ENCODE data around the gene AKAP5. TPM values are rescaled to one million over a fixed set of nuclear protein-coding genes. Genes with fewer than 3 reads are reported as not detected.
A peak's percentile ranks its signal among the peaks of the same experiment; 100 is the strongest.

Gene AKAP5
- total and polyA plus RNA-seq, 2 of the 13 experiments (the other 11 are each of a cell fraction or from before 2014, with no cell fraction given): 0.18 to 1.5 TPM

GRCh38 chr14:64504897-64505794, 39.8 kb downstream of the AKAP5 start (continued):
- TF ChIP-seq REST (IDR thresholded peaks at IDR 0.05; ENCODE audit: borderline replicate concordance in 1 of 2, low read depth in 1 of 2, low read length in 2 of 2): 0 out of 4 replicates have a peak, but pooled peaks of 1 of the 2 experiments have one; percentile 0
- TF ChIP-seq SOX6 (IDR thresholded peaks at IDR 0.05): no peak
- no peak for TF ChIP-seq SOX6 (CRISPR knock-in tag; IDR thresholded peaks at IDR 0.05)
- no peak for TF ChIP-seq ZNF264 (CRISPR knock-in tag; IDR thresholded peaks at IDR 0.05)
- TF ChIP-seq ZSCAN29 (CRISPR knock-in tag; conservative IDR thresholded peaks at IDR 0.05): no peak
- TF ChIP-seq NPAS2 (CRISPR knock-in tag; IDR thresholded peaks at IDR 0.05; ENCODE audit: borderline replicate concordance): no peak
- 0 out of 2 replicates have a peak, but pooled peaks have one; percentile 18 for TF ChIP-seq ZNF275 (CRISPR knock-in tag; IDR thresholded peaks at IDR 0.05; ENCODE audit: borderline replicate concordance)
- no peak for TF ChIP-seq DPF2 (CRISPR knock-in tag; IDR thresholded peaks at IDR 0.05; ENCODE audit: borderline replicate concordance, low read depth)
- no peak for TF ChIP-seq TCF7L2 (IDR thresholded peaks at IDR 0.05; ENCODE audit: low read depth, low read length)
- TF ChIP-seq ZNF839 (CRISPR knock-in tag; IDR thresholded peaks at IDR 0.05; ENCODE audit: borderline replicate concordance): no peak
- 0 out of 2 replicates have a peak, but pooled peaks have one; percentile 7 for TF ChIP-seq HNF1B (CRISPR knock-in tag; IDR thresholded peaks at IDR 0.05)
- TF ChIP-seq MAF1 (CRISPR knock-in tag; IDR thresholded peaks at IDR 0.05; ENCODE audit: borderline replicate concordance): peak; percentile 52; the same call in 1 of the 2 replicates
- TF ChIP-seq NCOA2 (CRISPR knock-in tag; IDR thresholded peaks at IDR 0.05): no peak
- no peak for TF ChIP-seq KAT7 (CRISPR knock-in tag; IDR thresholded peaks at IDR 0.05; ENCODE audit: borderline replicate concordance)
- no peak for TF ChIP-seq MAFF (IDR thresholded peaks at IDR 0.05; ENCODE audit: low read depth, low read length)
- TF ChIP-seq PHF8 (CRISPR knock-in tag; IDR thresholded peaks at IDR 0.05): peak; percentile 67
- TF ChIP-seq KMT2A (CRISPR knock-in tag; IDR thresholded peaks at IDR 0.05): peak; percentile 39; the same call in 1 of the 2 replicates
- TF ChIP-seq ZSCAN31 (CRISPR knock-in tag; IDR thresholded peaks at IDR 0.05; ENCODE audit: low read depth): 0 out of 2 replicates have a peak, but pooled peaks have one; percentile 23
- no peak for TF ChIP-seq PBX3 (CRISPR knock-in tag; IDR thresholded peaks at IDR 0.05; ENCODE audit: borderline replicate concordance)
- peak; percentile 45; the same call in 1 of the 2 replicates for TF ChIP-seq ZNF7 (CRISPR knock-in tag; IDR thresholded peaks at IDR 0.05)
- peak; percentile 46; the same call in 1 of the 2 replicates for TF ChIP-seq IRX3 (CRISPR knock-in tag; IDR thresholded peaks at IDR 0.05; ENCODE audit: borderline replicate concordance, low read depth)
- no peak for TF ChIP-seq ZNF776 (CRISPR knock-in tag; IDR thresholded peaks at IDR 0.05)

Data from HepG2 (cell line).